NCI-H1694 treated with DMSO at 0.1 percent for 48 hours (cell line): ENCODE results near the gene ARV1.
"Not testable (repeated sequence)": the region's sequence is repeated elsewhere in the genome, so short reads cannot be mapped to it uniquely, and the experiment has no call there.

Experiments used
- DNase-seq: peaks from one replicate; lab custom pipeline; 2025; lab: John Stamatoyannopoulos, UW

ARV1 gene

DNA sequence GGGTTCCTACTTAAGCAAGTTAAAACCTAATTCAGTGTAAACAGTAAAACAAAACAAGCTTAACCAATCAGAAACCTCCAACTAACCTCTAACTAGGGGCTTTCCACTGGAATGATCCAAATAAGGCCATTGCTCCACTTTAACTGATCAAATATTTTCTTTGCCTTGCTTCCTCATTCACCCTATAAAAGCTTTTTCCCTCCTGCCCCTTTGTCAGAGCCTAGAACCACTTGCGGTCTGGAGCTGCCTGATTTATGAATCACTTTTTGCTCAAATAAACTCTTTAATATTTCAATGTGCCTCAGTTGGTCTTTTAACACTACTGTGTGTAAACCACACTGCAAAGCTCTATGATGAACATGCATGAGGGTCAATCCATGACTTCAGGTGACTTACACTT is 65.7 kb downstream of the ARV1 start:
- DNase-seq = no peak

DNA sequence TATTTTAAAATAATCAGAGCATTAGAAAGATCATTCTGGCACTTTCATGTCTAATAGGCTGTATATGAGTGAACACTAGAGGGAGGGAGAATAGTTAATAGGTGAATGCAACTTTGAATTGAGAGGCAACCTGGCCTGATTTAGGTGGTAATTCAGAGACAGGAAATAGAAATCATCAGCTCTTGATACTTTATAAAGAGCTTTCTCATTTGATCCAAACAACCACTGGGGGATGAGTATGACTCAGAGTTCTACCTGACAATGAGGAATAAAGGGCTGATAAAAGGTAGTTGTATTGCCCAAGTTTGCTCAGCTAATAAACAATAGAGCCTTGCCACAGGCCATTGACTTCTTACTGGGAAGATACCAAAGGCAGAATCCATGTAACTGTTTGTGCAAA is 66.4 kb downstream of the ARV1 start:
- DNase-seq = no peak

DNA sequence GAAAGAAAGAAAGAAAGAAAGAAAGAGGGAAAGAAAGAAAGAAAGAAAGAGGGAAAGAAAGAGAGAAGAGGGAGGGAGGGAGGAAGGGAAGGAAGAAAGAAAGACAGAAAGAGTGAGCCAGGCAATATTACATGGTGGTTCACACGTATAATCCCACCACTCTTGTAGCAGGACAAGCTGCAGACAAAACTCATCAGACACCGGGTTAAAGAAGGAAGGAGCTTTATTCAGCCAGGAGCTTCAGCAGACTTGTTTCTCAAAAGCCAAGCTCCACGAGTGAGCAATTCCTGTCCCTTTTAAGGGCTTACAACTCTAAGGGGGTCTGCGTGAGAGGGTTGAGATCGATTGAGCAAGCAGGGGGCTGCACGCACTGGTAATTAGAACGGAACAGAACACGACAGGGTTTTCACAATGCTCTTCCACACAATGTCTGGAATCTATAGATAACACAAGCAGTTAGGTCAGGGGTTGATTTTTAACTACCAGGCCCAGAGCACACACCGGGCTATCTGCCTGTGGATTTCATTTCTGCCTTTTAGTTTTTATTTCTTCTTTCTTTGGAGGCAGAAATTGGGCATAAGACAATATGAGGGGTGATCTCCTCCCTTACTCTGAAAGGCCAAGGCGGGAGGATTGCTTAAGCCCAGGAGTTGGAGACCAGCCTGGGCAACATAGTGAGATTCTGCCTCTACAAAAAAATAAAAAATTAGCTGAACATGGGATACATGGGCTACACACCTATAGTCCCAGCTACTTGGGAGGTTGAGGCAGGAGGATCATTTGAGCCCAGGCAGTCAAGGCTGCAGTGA is 67.2 kb downstream of the ARV1 start:
- not testable (repeated sequence) for DNase-seq

DNA sequence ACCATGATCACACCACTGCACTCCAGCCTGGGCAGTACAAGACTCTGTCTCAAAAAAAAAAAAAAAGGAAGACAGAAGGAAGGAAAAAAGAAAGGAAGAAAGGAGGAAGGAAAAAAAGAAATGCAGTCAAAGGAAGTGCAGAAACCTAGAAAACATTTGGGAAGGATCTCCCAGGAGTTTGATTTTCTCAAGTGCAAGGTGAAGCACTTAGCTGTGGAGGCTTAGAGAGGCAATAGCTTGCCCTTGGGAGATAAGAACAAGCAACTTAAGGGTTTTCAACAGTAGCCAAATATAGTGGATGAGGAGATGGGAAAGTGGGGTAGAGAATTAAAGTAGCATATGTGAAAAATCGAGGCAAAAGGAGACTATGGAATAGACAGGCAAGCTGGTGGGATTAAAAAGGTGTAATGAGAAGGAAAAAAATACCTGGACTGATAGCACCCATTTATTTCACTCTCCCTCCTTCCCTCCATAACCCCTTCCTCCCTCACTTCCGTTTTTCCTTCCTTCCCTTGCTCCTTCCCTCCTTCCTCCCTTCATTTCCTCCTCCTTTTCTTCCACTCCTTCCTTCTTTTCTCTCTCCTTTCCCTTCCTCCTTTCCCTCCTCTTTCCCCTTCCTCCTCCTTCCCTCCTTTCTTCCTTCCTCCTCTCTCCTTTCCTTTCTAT is 68.0 kb downstream of the ARV1 start:
- DNase-seq = no peak

DNA sequence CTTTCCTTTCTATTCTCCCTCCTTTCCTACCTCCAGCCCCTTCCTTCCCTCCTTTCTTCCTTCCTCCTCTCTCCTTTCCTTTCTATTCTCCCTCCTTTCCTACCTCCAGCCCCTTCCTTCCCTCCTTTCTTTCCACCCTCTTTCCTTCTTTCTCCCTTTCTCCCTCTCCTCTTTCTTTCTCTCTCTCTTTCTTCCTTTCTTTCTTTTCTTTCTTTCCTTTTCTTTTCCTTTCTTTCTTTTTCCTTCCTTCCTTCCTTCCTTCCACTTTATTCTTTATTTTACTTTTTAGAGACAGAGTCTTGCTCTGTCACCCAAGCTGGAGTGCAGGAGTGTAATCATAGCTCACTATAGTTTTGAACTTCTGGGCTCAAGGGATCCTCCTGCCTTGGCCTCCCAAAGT is 68.6 kb downstream of the ARV1 start:
- DNase-seq = not testable (repeated sequence)

DNA sequence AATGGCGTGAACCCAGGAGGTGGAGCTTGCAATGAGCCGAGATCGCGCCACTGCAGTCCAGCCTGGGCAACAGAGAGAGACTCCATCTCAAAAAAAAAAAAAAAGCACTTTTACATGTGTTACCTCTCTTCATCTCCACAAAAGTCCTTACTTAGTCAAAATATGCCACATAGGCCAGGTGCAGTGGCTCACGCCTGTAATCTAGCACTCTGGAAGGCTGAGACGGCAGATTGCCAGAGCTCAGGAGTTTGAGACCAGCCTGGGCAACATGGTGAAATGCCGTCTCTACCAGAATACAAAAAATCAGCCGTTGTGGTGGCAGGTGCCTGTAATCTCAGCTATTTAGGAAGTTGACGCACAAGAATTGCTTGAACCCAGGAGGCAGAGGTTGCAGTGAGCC is 69.5 kb downstream of the ARV1 start:
- DNase-seq = not testable (repeated sequence)

DNA sequence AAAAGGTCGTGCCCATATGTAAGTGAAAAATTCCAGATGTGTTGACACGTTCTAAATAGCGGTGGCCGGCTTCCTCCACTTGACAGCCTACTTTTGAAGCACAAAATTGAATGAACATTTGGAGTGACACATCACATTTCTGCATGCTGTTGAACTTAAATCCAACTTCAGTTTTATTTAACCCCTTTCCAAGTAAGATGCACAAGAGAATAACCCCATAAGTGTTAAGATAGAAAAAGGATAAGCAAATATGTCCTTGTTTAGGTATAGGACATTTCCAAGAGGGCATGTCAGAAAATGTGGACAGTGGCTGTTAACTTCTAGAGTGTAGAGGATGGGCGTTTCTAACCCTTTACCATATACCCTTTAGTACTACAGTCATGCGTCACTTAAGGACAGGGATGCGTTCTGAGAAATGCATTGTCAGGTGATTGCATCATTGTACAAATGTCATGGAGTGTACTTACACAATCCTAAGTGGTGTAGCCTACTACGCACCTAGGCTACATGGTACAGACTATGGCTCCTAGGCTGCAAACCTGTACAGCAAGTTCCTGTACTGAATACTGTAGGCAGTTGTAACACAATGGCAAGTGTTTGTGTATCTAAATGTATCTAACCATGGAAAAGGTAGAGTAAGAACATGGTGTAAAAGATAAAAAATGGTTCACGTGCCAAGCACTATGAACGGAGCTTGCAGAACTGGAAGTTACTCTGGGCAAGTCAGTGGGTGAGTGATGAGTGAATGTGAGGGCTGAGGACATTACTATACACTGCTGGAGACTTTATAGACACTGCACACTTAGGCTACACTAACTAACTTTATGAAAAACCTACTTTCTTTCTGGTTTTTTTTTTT is 70.5 kb downstream of the ARV1 start:
- no peak for DNase-seq
